Stimulated activated CD4-positive, alpha-beta T cell treated with anti-CD3 and anti-CD28 coated beads, Interleukin-4, amount 100 ng/mL, for 1 hour (primary cell): ENCODE data around the gene ZSWIM4.
"Not testable (repeated sequence)": the region's sequence is repeated elsewhere in the genome, so short reads cannot be mapped to it uniquely, and the experiment has no call there.

Experiments
- DNase-seq: peaks from one replicate; pipeline ENCODE4 v3.0.0-alpha.2; 2020

ZSWIM4 gene

GRCh38 chr19:13778847-13779246 is 16.4 kb upstream of the ZSWIM4 start:
- DNase-seq = no peak

- DNase-seq = not testable (repeated sequence)
Measured at GRCh38 chr19:13779794-13780193, 15.4 kb upstream of the ZSWIM4 start.

GRCh38 chr19:13781547-13781946 is 13.7 kb upstream of the ZSWIM4 start:
- DNase-seq = no peak

DNA sequence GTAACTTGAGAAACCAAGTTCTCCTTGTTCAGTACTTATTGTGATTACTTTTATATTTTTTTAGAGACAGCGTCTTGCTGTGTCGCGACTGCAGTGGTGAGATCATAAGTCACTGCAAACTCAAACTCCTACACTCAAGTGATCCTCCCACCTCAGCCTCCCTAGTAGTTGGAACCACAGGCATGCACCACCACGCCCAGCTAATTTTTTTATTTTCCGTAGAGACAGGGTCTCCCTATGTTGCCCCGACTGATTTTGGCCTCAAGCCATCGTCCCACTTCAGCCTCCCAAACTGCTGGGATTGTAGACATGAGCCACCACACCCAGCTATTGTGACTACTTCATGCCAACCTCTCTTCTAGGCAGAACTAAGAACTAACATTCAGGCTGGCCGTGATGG is 12.7 kb upstream of the ZSWIM4 start:
- no peak for DNase-seq

DNA sequence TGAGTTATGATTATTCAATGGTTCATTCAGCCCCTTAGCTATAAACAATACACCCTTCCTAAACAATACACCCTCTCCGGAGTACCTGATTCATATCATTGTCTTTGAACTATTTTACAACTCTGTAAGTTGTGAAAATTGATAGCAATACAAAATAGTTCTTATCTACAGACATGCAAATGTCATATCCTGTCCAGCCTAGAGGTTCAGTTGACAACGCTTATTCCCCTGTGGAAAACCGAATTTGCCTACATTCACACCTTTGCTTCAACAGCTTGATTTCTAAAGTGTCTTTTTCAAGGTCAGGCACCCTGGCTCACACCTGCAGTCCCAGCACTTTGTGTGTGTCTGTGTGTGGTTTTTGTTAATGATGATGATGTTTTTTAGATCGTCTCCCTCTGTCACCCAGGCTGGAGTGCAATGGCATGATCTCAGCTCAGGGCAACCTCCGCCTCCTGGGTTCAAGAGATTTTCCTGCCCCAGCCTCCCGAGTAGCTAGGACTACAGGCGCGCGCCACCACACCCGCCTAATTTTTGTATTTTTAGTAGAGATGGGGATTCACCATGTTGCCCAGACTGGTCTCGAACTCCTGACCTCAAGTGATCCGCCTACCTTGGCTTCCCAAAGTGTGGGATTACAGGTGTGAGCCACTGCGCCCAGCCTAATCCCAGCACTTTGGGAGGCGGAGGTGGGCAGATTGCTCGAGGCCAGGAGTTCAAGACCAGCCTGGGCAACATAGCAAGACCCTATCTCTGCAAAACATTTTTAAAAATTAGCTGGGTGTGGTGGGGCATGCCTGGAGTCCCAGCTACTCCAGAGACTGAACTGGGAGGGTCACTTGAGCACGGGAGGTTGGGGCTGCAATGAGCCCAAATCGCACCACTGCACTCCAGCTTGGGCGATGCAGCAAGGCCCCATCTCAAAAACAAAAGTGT is 11.4 kb upstream of the ZSWIM4 start:
- no peak for DNase-seq

GRCh38 chr19:13784731-13785452 is 10.4 kb upstream of the ZSWIM4 start:
- peak; percentile 76 for DNase-seq

GRCh38 chr19:13788991-13789390 is 6.3 kb upstream of the ZSWIM4 start:
- DNase-seq = no peak

GRCh38 chr19:13790354-13790753 is 4.9 kb upstream of the ZSWIM4 start:
- no peak for DNase-seq

DNA sequence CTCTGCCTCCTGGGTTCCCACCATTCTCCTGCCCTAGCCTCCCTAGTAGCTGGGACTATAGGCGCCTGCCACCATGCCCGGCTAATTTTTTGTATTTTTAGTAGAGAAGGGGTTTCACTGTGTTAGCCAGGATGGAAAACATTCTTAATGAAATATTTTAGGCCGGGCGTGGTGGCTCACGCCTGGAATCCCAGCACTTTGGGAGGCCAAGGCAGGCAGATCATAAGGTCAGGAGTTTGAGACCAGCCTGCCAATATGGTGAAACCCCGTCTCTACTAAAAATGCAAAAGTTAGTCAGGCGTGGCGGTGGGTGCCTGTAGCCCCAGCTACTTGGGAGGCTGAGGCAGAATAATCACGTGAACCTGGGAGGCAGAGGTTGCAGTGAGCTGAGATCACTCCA is 1.9 kb upstream of the ZSWIM4 start:
- DNase-seq = not testable (repeated sequence)

GRCh38 chr19:13794398-13794756 is 866 bp upstream of the ZSWIM4 start:
- no peak for DNase-seq

- no peak for DNase-seq
Measured at GRCh38 chr19:13795595-13796300, 505 bp downstream of the ZSWIM4 start.

DNA sequence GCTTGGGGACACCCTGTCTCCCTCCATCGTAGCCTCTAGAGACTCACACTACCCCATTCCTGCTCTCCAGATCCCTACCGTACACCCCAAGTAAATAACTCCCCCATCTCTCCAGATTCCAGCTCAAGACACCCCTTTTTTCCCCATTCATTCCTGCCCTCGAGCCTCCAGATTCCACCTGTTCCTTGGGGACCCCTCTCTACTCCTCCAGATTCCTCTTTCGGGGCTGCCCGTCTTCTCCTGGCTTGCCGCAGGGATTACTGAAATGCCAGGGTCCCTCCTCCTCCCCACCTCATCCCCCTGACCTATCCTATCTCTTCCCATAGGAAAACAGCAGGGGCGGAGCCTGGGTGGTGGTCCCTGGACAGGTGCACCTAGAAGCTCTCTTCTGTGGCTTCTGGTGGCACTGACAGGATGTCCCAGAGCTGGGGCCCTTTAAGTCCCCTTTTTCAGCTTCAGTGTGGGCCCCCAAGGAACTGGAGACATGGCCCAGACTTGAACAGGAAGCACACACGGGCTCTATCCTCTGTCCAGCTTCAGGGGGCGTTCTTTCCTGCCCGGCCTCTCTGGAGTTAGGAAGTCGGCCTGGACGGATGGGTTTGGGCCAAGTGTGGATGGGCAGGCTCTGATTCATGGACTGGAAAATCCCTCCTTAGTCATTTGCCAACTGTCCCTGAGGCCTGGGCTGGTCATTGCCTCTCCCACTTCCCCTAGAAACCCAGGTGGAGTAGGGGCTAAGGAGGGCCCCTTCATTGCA is 1.2 kb downstream of the ZSWIM4 start:
- no peak for DNase-seq

DNA sequence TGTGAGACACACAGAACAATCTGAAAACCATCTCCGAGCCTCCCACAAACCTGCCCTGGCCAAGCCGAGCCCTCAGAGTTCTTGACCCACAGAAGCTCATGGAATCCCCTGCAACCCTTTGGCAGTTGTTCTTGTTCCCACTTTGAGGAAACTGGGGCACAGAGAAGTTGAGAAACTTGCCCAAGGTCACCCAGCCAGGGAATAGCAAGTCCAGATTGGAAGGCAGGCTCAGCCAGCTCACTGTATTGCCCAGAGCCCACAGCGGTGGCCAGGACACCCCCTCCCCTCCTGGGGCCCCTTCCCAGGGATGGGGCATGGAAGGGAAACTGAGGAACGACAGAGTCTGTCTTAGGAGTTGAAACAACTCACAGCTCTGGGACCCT is 1.8 kb downstream of the ZSWIM4 start:
- DNase-seq = no peak

DNA sequence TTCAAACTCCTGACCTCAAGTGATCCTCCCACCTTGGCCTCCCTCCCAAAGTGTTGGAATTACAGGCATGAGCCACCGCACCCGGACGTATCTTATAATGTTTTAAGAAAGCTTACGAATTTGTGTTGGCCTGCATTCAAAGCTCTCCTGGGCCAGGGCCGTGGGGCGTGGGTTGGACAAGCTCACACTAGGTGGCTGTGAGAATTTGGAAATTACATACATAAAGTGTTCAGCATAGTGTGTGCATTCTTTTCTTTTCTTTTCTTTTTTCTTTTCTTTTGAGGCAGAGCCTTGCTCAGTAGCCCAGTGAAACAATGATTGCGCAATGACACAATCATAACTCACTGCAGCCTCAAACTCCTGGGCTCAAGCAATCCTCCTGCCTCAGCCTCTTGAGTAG is 2.6 kb downstream of the ZSWIM4 start:
- DNase-seq = no peak

- no peak for DNase-seq
Measured at GRCh38 chr19:13799669-13800068, 4.4 kb downstream of the ZSWIM4 start.

GRCh38 chr19:13803038-13803437 is 7.8 kb downstream of the ZSWIM4 start:
- no peak for DNase-seq

- no peak for DNase-seq
Measured at GRCh38 chr19:13804830-13805683, 9.8 kb downstream of the ZSWIM4 start.

GRCh38 chr19:13806728-13807127 is 11.5 kb downstream of the ZSWIM4 start:
- DNase-seq = no peak

DNA sequence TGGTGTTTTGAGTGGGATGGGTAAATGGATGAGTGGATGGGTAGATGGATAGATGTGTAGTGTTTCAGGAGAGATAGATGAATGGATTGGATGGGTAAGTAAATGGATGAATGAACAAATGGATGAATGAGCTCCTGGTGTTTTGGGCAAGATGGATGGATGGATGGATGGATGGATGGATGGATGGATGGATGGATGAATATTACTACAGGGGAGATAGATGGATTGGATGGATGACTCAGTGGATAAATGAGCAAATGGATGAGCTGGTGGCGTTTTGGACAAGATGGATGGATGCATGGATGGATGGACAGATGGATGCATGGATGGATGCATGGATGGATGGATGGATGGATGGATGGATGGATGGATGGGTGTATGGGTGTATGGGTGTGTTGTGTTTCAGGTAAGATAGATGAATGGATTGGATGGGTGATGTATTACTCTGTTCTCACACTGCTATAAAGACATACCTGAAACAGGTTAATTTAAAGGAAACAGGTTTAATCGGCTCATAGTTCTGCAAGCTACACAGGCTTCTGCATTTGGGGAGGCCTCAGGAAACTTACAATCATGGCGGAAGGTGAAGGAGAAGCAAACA is 12.3 kb downstream of the ZSWIM4 start:
- no peak for DNase-seq

- DNase-seq = no peak
Measured at GRCh38 chr19:13808856-13809255, 13.6 kb downstream of the ZSWIM4 start.

GRCh38 chr19:13812544-13812943 is 17.3 kb downstream of the ZSWIM4 start:
- DNase-seq = no peak
